ENCODE measurements around the gene TERB1. TPM values are rescaled to one million over a fixed set of nuclear protein-coding genes. Genes with fewer than 3 reads are reported as not detected.

TERB1 gene
- total RNA-seq, 1 experiment from 2014 or later: not detected

GRCh38 chr16:66846831-66847230 lies 45.4 kb upstream of the TERB1 start:
- H3K27me3 ChIP-seq (ENCODE audit: insufficient read depth, low read length): no peaks in the 10 kb centered on the region
- H3K27ac ChIP-seq (ENCODE audit: low read depth, low read length): no peak overlapping the region
- no peaks in the 10 kb centered on the region for H3K9me3 ChIP-seq (ENCODE audit: control insufficient read depth in 1 of 2, insufficient read depth in 1 of 2, low read depth in 1 of 2, low read length in 2 of 2)
- TF ChIP-seq RAD21 (IDR thresholded peaks at IDR 0.05; ENCODE audit: low read depth) (no peak), TCF7L2 (IDR thresholded peaks at IDR 0.05; ENCODE audit: borderline replicate concordance, extremely low read depth, insufficient read depth, insufficient read length) (no peak), SRF (IDR thresholded peaks at IDR 0.05; ENCODE audit: low read depth) (no peak), JUND (IDR thresholded peaks at IDR 0.05) (no peak), POLR2AphosphoS5 (IDR thresholded peaks at IDR 0.05; ENCODE audit: low read depth, low read length) (no peak), SP1 (IDR thresholded peaks at IDR 0.05; ENCODE audit: low read depth) (no peak), FOSL1 (IDR thresholded peaks at IDR 0.05; ENCODE audit: low read depth) (no peak), POLR2A (IDR thresholded peaks at IDR 0.05; ENCODE audit: borderline replicate concordance, extremely low read depth, insufficient read depth, insufficient read length) (no peak), YY1 (IDR thresholded peaks at IDR 0.05; ENCODE audit: extremely low read depth, insufficient replicate concordance, low read depth, low read length) (no peak), CTCF (IDR thresholded peaks at IDR 0.05 in 2 of 3, conservative IDR thresholded peaks at IDR 0.05 in 1 of 3; ENCODE audit: borderline replicate concordance in 1 of 3, insufficient read depth in 1 of 3, low read depth in 2 of 3, low read length in 2 of 3) (no peak), EZH2phosphoT487 (IDR thresholded peaks at IDR 0.05; ENCODE audit: borderline replicate concordance) (no peak), CBX3 (IDR thresholded peaks at IDR 0.05; ENCODE audit: low read depth) (no peak), SIN3A (IDR thresholded peaks at IDR 0.05; ENCODE audit: low read depth) (no peak)
- ChIA-PET RAD21 (ENCODE audit: low non-redundant PET in 1 of 2, low total read pairs in 2 of 2, uncharacterized antibody in 2 of 2, unreplicated experiment in 2 of 2) (interaction anchor here in 1 of 2 experiments (0.6 kb wide), 1 partner anchor 34 kb away, joined by 4 read pairs; no protein-coding TSS in a partner anchor), CTCF (interaction anchor here (1.7 kb wide), 1 partner anchor 16 kb away, joined by 7 read pairs; the partner anchor contains the start of gene NAE1), POLR2A (no interaction called here)
- no peaks in the 10 kb centered on the region for H4K20me1 ChIP-seq (ENCODE audit: insufficient read depth)
- H3K9ac ChIP-seq (ENCODE audit: low read length): no peak overlapping the region
- no peaks in the 10 kb centered on the region for H3K9me2 ChIP-seq (ENCODE audit: insufficient read depth)
- DNase-seq (ENCODE audit: low read depth, low spot score) (no peak), ATAC-seq (no peak)
- intact Hi-C loops (cut with micrococcal nuclease): no loop called here
- H3K4me1 ChIP-seq (ENCODE audit: control insufficient read depth in 1 of 2, insufficient read depth in 2 of 2, low read length in 2 of 2): peaks cover 7 to 16% of the 10 kb centered on the region in 2 experiments; a peak in 3 of 4 replicates
- H2AFZ ChIP-seq (ENCODE audit: low read depth, low read length, poor library complexity, severe bottlenecking): no peak overlapping the region
- no peak overlapping the region for H3K4me3 ChIP-seq (replicated peaks in 1 of 2; ENCODE audit: low read depth in 1 of 2, low read length in 2 of 2)
- no peaks in the 10 kb centered on the region for H3K79me2 ChIP-seq (ENCODE audit: insufficient read depth, low read length)
- H3K4me2 ChIP-seq (ENCODE audit: low read length): no peak overlapping the region
- no peaks in the 10 kb centered on the region for H3K36me3 ChIP-seq (ENCODE audit: control insufficient read depth in 1 of 2, insufficient read depth in 2 of 2, low read length in 2 of 2)
- BruUV-seq (replicated peaks): no TSS peak
